Breast epithelium (tissue), 3 donors: Measurements from ENCODE around the gene GADL1.

Experiments
- CTCF ChIP-seq, 3 donors: fragments of 450-650 bp; IDR thresholded peaks; one replicate each; pipeline ENCODE4 v1.5.1; 2016 to 2017; ENCODE audit warnings: antibody characterized with exemption in 3 of 3, mild to moderate bottlenecking in 3 of 3, moderate library complexity in 3 of 3
- POLR2AphosphoS5 ChIP-seq, 3 donors: sonication (generic); formaldehyde crosslinking; IDR thresholded peaks; one replicate each; pipeline ENCODE4 v1.6.1; 2017; ENCODE audit warnings: antibody characterized with exemption in 3 of 3

- TF ChIP-seq POLR2AphosphoS5 (IDR thresholded peaks at IDR 0.05) (no peak), CTCF (IDR thresholded peaks at IDR 0.05) (no peak)
These were observed 88.8 kb downstream of the GADL1 start for GRCh38 chr3:30805695-30806094.
